CD4-positive, alpha-beta T cell treated with Interleukin-21 for 1 hour (primary cell): ENCODE data around the gene TEX48.

Experiments used
- DNase-seq: peaks from one replicate; pipeline ENCODE4 v3.0.0-alpha.2; 2020

The TEX48 gene, protein sequence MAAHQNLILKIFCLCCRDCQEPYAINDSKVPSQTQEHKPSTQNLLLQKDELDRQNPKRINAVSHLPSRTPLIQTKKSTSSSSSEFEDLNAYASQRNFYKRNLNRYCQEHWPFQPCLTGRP

GRCh38 chr9:114681594-114682332, at the start of gene TEX48:
Gene TEX48 (minus strand): TSS chr9:114682192. CDS start chr9:114671723, 10,469 bp downstream.
- peak; percentile 84 for DNase-seq

GRCh38 chr9:114731701-114732100, 49.7 kb upstream of the TEX48 start:
- no peak for DNase-seq

- DNase-seq, result no peak
These were observed 47.7 kb upstream of the TEX48 start for GRCh38 chr9:114729706-114730105.

DNA sequence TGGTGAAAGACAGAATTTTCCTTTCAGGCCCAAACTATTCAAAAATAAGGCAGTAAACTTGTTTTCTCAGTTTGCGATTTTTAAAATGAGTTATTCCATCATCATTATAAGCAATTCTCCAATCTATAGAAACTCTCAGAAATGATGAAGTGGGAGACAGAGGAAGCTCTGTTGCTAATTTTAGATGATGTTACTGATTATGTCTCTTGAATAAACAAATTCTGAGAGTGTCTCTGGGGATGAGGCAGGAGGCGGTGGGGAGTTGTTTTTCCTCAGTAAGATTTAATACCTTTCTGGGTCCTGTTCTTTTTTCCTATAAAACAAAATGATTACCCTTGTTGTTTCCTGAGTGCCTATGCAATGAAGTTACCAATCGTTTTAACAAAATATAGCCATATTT, 43.9 kb upstream of the TEX48 start:
- no peak for DNase-seq

DNA sequence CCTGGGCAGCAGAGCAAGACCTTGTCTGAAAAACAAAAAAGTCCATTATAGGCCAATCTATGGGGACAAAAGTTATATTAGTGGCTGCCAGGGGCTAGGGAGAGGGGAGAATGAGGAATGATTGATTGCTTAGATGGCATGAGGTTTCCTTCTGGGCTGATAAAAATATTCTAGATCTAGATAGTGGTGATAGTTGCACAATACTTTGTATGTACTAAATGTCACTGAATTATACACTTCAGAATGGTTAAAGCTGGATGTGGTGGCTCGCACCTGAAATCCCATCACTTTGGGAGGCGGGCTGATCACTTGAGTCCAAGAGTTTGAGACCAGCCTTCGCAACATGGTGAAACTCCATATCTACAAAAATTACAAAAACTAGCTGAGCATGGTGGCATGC, 42.8 kb upstream of the TEX48 start:
- no peak for DNase-seq

- DNase-seq, result no peak
These were observed 41.9 kb upstream of the TEX48 start for GRCh38 chr9:114723931-114724330.

DNA sequence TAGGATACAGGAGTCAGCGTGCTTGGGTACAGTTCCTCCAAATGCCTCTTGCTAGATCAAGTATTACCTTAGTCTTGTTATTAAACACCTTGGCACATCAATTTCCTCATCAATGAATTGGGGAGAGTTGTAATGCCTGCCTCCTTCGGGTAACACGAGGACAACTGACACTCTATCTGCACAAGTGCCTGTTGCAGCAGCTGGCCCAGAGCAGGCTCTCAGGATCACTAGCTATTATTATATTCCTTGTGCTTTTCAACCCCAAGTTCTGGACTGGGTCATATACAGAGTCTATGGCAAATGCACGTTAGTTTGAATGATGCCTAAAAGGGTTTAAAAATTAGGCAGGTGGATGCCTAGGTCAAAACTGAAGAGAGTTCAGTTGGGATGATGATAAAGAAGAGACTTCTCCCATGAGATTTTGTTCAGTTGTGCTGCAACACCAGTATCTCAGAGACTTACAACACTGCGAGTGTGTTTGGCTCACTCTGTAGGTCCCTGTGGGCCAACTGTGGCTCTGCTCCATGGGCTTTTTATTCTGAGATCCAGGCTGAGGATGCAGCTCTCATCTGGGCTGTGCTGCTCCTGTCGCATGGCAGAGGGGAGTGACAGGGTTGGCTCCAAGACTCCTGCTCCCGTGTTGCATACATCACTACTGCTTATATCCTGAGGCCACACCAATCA, 41.1 kb upstream of the TEX48 start:
- DNase-seq, result no peak

DNA sequence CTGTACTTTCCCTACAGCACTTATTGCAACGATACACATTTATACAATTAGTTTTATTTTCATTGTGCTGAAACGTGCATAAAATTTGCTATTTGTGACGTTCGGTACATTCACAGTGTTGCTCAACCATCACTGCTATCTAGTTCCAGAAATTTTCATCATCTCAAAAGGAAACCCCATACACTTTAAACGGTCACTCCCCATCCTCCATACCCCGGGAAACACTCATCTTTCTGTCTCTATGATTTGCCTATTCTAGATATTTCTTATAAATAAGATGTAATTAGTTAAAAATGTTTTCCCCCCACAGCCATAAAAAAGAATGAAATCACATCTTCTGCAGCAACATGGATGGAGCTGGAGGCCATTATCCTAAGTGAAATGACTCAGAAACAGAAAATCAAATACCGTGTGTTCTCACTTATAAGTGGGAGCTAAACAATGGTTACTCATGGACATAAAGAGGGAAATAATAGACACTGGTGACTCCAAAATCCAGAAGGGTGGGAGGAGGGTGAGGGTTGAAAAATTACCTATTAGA, 40.2 kb upstream of the TEX48 start:
- DNase-seq, result no peak

GRCh38 chr9:114721491-114722079, 39.6 kb upstream of the TEX48 start:
- DNase-seq, result no peak

GRCh38 chr9:114720086-114720676, 38.2 kb upstream of the TEX48 start:
- no peak for DNase-seq

DNA sequence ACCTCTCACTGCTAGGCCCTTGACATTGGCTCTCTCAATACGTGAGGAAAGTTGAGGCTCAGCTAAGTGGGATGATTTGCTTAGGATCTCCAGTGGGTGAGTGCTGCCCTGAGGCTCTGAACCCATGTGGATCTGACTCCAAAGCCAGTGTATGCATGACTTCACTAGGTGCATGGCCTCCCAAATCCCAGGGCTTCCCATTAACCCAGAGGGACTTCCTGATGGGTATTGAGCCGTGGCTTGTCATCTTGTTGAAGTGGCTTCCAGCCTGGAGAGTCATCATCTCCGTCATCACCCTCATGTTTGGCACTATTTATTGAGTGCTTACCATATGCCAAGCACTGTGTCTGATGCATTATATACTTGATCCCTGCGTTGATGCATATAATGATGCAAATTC, 37.3 kb upstream of the TEX48 start:
- DNase-seq, result no peak

DNA sequence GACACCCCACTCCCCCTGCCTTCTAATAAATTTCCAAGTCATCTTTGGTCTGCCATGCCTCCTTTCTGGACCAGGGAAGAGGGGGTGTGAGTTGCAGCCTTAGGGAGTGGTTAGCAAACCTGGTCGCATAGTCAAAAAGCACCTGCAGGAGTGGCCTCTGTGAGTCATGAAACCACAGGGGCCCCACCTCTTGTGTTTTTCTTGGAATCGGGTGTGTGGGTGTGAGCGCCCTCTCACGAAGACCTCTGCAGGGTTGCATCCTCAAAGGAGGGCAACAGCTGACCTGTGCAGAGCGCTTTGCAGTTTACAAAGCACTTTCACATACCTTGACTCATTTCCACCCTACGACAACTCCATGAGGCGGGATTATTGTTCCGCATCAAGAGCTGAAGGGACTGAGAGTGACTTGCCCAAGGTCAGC, 36.8 kb upstream of the TEX48 start:
- peak; percentile 85 for DNase-seq

DNA sequence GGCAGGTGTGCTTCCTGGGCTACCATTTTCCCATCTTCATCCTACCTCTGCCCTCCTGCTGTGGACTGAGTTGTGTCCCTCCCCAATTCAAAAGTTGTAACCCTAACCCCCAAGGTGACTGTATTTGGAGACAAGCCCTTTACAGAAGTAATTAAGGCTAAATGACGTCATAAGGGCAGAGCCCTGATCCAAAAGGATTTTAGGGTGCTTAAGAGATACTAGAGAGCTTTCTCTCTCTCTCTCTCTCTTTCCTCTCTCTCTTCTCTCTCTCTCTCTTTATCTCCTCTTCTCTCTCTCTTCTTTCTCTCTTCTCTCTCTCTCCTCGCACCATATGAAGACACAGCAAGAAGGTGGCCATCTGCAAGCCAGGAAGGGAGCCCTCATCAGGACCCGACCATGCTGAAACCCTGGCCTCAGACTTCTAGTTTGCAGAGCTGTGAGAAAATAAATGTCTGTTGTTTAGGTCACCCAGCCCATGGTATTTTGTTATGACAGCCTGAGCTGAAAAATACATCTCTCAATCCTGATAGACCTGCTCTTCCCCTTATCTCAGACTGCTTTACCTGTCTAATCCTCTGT, 36.0 kb upstream of the TEX48 start:
- no peak for DNase-seq

DNA sequence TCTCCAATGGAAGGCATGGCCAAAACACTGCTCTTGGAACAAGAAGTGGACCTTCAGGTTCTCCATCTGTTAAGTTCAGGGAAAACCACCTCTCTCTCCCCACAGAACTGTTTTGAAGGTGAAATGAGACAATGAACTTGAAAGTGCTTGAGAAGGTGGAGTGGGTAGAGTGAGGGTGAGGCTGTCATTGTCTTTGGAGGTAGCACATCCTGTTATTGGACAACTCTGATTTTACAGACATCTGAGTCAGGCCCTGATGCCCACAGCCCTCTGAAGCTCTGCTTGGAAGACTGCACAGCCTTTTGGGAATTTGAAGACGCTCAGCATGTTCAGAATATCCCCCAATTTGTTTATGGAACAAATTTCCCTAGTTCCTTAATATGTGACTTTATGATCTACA, 27.6 kb upstream of the TEX48 start:
- DNase-seq, result no peak

- no peak for DNase-seq
These were observed 24.7 kb upstream of the TEX48 start for GRCh38 chr9:114706711-114707110.

DNA sequence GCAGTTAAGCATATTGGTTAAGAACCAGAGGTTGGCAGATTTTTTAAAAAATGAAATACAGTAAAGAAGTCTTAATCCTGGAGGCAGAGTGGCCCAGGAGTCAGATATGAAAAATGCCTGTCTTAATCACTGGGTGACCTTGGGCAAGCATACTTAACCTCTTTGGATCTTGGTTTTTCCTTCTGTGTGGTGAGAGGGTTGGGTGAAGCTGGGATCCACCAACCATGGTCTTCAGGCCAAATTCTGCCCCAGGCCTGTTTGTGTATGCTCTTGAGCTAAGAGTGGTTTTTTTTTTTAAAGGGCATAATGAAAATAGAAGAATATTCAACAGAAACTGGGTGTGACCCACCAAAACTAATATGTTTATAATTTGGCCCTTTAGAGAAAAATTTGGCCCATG, 20.0 kb upstream of the TEX48 start:
- DNase-seq, result no peak

DNA sequence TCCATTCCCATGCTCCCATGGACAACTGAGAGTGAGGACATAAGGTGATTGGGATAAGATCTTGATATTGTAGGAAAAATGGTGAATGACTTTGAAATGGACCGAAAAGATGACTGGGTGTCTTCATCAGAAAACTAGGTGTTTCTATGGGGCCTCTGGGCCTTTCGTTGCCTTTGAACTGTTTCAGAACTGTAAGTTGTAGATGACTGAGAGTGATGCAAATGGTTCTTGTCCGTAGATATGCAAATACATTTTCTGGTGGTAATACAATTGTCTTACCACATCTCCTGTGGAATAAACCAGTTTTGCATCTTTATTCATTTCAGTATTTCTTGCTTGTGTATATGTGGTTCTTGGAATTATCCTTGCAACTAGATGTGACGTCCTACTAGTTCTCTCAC, 16.0 kb upstream of the TEX48 start:
- no peak for DNase-seq

DNA sequence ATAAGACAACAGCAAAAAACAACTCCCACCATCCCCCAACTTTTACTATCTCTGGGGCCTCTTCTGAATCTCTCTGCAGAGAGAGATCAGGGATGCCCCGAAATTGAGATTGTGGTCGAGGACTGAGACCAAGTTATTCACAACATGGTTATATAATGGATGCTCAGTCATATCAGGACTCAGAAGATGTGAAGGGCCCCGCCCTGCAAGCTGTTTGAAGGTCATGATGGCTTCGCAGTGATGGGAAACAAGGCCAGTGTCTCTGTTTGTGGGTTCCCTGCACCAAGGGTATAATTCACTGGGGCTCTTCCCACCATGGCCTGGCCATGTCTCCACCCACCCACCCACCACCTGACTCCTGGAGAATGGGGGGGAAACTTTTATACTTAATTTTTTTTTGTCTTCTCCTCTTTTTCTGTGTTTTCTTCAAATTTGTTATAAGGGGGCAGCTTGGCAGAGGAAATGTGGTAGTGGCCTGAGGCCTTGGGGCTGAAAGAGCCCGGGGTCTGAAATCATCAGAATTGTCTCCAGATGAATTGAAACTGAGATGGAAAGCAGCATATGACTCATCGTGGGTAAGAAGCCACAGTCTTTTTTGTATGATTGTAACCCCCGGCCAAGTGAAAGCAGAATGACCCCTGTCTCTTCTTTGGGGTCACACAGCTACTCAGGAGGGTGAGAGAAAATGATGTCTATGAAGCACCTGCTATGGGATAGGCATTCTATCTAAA, 15.0 kb upstream of the TEX48 start:
- peak; percentile 37 for DNase-seq

DNA sequence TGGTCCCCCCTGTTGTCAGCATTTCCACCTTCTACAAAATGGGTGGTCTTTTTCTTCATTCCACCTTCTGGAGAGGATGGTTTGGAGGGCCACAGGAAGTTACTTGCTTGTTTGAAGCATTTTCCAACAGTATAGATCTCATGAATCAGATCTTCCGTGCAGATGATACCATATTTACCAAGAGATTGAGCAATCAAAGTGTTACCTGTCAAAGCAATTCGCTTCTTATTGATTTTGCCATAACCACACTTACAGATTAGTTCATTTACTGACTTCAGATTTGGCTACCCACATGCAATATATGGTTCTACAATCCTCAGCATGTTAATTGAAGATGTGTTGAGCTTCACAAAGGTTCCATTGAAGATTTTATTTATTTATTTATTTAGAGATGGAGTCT, 14.0 kb upstream of the TEX48 start:
- no peak for DNase-seq

DNA sequence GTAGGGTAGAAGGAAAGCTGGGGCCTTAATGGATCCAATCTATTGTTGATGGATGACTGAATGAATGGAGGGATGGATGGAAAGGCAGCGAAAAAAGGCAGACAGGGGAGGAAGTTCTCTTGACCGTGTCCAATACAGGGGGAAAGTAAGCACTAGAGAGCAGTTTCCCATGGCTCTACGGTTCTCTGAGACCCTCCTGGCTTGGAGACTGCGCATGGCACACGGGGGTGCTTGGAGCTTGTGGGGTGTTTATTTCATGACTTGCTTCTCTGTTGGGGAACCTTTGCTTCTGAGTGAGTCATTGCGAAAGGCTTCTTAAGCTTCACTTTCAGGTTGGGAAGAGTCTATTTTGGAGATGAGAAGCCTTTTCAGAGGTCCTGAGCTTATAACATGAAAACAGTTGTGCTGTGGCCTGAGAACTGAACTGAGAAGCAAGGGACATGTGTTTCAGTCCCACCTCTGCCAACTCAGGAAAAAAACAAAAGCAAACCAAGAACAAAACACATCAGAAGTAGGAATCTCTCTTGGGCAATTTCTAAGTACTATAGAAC, 12.8 kb upstream of the TEX48 start:
- no peak for DNase-seq

DNA sequence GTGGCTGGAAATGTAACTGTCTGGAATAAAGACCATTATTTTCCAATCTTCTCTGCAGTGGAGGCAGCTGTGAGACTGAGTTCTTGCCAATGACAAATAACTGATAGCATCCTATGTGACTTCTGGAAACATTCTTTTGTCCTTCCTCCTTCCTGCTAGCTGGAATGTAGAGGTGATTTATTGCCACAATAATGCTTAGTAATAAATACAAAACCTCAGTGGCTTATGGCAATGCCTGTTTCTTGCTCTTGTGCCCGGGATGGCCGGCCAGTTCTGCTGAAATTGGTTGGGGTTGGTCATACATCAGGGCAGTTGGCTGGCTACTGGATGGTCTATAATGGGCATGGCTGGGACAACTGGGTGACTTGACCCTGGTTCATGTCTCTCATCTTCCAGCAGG, 12.2 kb upstream of the TEX48 start:
- no peak for DNase-seq
